HepG2 (cell line): ENCODE measurements around the gene VKORC1. TPM values are rescaled to one million over a fixed set of nuclear protein-coding genes. Genes with fewer than 3 reads are reported as not detected.

Experiments used
- ADNP ChIP-seq: sonication (generic); formaldehyde crosslinking; IDR thresholded peaks from 2 replicates; pipeline ENCODE4 v1.4.0; 2020; ENCODE audit warnings: missing genetic modification reagents
- CREB1 ChIP-seq, 2 experiments: fragments of 450-650 bp in 1 of 2; IDR thresholded peaks; 2 replicates each; pipeline ENCODE4 v1.6.1; 2016 to 2017; ENCODE audit warnings: control low read depth in 1 of 2, mild to moderate bottlenecking in 1 of 2, missing compliant biosample characterization in 1 of 2, missing genetic modification characterization in 1 of 2
- DMAP1 ChIP-seq: IDR thresholded peaks from 2 replicates; pipeline ENCODE4 v1.6.1; 2016
- GATAD1 ChIP-seq: IDR thresholded peaks from 2 replicates; pipeline ENCODE4 v1.6.1; 2016; ENCODE audit warnings: missing genetic modification reagents, missing compliant biosample characterization
- GLI4 ChIP-seq: sonication (generic); formaldehyde crosslinking; IDR thresholded peaks from 2 replicates; pipeline ENCODE4 v1.5.1; 2020; ENCODE audit warnings: missing genetic modification reagents, mild to moderate bottlenecking, moderate library complexity, borderline replicate concordance
- HMGXB4 ChIP-seq, 2 experiments: sonication (generic) in 1 of 2; formaldehyde crosslinking in 1 of 2; IDR thresholded peaks; 2 replicates each; pipeline versions ENCODE4 v1.4.0 to v1.6.1; 2018 to 2020; ENCODE audit warnings: missing genetic modification reagents in 2 of 2, borderline replicate concordance in 1 of 2, low read depth in 1 of 2, mild to moderate bottlenecking in 1 of 2, missing biosample characterization in 1 of 2
- NCOA2 ChIP-seq: sonication (generic); formaldehyde crosslinking; IDR thresholded peaks from 2 replicates; pipeline ENCODE4 v1.8.0; 2022; ENCODE audit warnings: inconsistent platforms
- PPARG ChIP-seq: conservative IDR thresholded peaks from 2 replicates; pipeline ENCODE4 v1.6.1; 2016; ENCODE audit warnings: missing biosample characterization, missing genetic modification reagents
- PREB ChIP-seq: sonication (generic); formaldehyde crosslinking; IDR thresholded peaks from 2 replicates; pipeline ENCODE4 v1.4.0; 2020; ENCODE audit warnings: missing genetic modification reagents
- SP140L ChIP-seq: sonication (generic); formaldehyde crosslinking; IDR thresholded peaks from 2 replicates; pipeline ENCODE4 v1.4.0; 2020; ENCODE audit warnings: missing genetic modification reagents, borderline replicate concordance
- THRA ChIP-seq: sonication (generic); formaldehyde crosslinking; IDR thresholded peaks from 2 replicates; pipeline ENCODE4 v1.4.0; 2020; ENCODE audit warnings: missing genetic modification reagents, borderline replicate concordance
- TRIM24 ChIP-seq: sonication (generic); formaldehyde crosslinking; IDR thresholded peaks from 2 replicates; pipeline ENCODE4 v1.8.0; 2022; ENCODE audit warnings: mild to moderate bottlenecking, missing genetic modification reagents
- TSC22D2 ChIP-seq: sonication (generic); formaldehyde crosslinking; IDR thresholded peaks from 2 replicates; pipeline ENCODE4 v1.5.1; 2020; ENCODE audit warnings: missing genetic modification reagents, mild to moderate bottlenecking, borderline replicate concordance
- ZBTB2 ChIP-seq: sonication (generic); formaldehyde crosslinking; IDR thresholded peaks from 2 replicates; pipeline ENCODE4 v1.8.0; 2022; ENCODE audit warnings: low read depth, missing genetic modification reagents
- ZMAT5 ChIP-seq: sonication (generic); formaldehyde crosslinking; IDR thresholded peaks from 2 replicates; pipeline ENCODE4 v1.5.0; 2020; ENCODE audit warnings: mild to moderate bottlenecking, low read depth, missing genetic modification reagents, borderline replicate concordance
- ZMYM4 ChIP-seq: sonication (generic); formaldehyde crosslinking; IDR thresholded peaks from 2 replicates; pipeline ENCODE4 v1.8.1; 2023; ENCODE audit warnings: mild to moderate bottlenecking, missing genetic modification reagents
- ZNF235 ChIP-seq: sonication (generic); formaldehyde crosslinking; IDR thresholded peaks from 2 replicates; pipeline ENCODE4 v1.8.1; 2023; ENCODE audit warnings: mild to moderate bottlenecking, missing genetic modification reagents, borderline replicate concordance
- ZNF275 ChIP-seq: sonication (generic); formaldehyde crosslinking; IDR thresholded peaks from 2 replicates; pipeline ENCODE4 v1.8.0; 2022; ENCODE audit warnings: missing genetic modification reagents, mild to moderate bottlenecking, inconsistent platforms, borderline replicate concordance
- ZNF552 ChIP-seq: sonication (generic); formaldehyde crosslinking; IDR thresholded peaks from 2 replicates; pipeline ENCODE4 v1.9.0; 2022; ENCODE audit warnings: missing genetic modification reagents, mild to moderate bottlenecking, borderline replicate concordance
- ZNF616 ChIP-seq: sonication (generic); formaldehyde crosslinking; IDR thresholded peaks from 2 replicates; pipeline ENCODE4 v1.5.0; 2020; ENCODE audit warnings: low read depth, mild to moderate bottlenecking, missing genetic modification reagents
- ZNF704 ChIP-seq: sonication (generic); formaldehyde crosslinking; IDR thresholded peaks from 2 replicates; pipeline ENCODE4 v1.8.1; 2023; ENCODE audit warnings: mild to moderate bottlenecking, inconsistent platforms, moderate library complexity, missing genetic modification reagents, borderline replicate concordance
- ZNF75D ChIP-seq: sonication (generic); formaldehyde crosslinking; IDR thresholded peaks from 2 replicates; pipeline ENCODE4 v1.8.1; 2023; ENCODE audit warnings: missing genetic modification reagents, mild to moderate bottlenecking, borderline replicate concordance
- polyA plus RNA-seq, 8 experiments: library from polyadenylated mRNA; depleted of rRNA in 3 of 8; stranded (reverse) in 7 of 8; unstranded in 1 of 8; fragments of >200 nt; fragmentation: Illumina TruSeq in 4 of 8; extraction: Trizol in 4 of 8; gene quantifications; 2 replicates each; pipeline versions ENCODE4 v1.2.1 to v1.2.3, GENCODE V29; 2011 to 2016; ENCODE audit warnings: low read depth in 4 of 8, missing spikeins in 1 of 8, mixed read lengths in 1 of 8; ENCODE audit not compliant: insufficient read depth in 1 of 8
- total RNA-seq, 5 experiments: library from RNA; depleted of rRNA; stranded (reverse); fragments of >200 nt; fragmentation: Illumina TruSeq; extraction: Trizol; gene quantifications; 2 replicates each; pipeline ENCODE4 v1.2.3, GENCODE V29; 2016; ENCODE audit warnings: low read depth in 1 of 5

The VKORC1 gene
- total and polyA plus RNA-seq, 2 of the 13 experiments (the other 11 are each of a cell fraction or from before 2014, with no cell fraction given), result 141 to 615 TPM

- TF ChIP-seq ZMAT5, result no peak
- no peak for TF ChIP-seq ZNF75D (CRISPR knock-in tag)
- no peak for TF ChIP-seq ZNF275 (CRISPR knock-in tag)
- no peak for TF ChIP-seq PPARG (CRISPR knock-in tag)
- TF ChIP-seq TSC22D2, result no peak
- no peak for TF ChIP-seq GLI4 (CRISPR knock-in tag)
- TF ChIP-seq DMAP1, result no peak
- TF ChIP-seq HMGXB4 (CRISPR knock-in tag; IDR thresholded peaks at IDR 0.05; ENCODE audit: borderline replicate concordance in 1 of 2, low read depth in 1 of 2), result no peak
- no peak for TF ChIP-seq ZBTB2 (CRISPR knock-in tag)
- TF ChIP-seq ZNF704 (CRISPR knock-in tag), result 0 out of 2 replicates have a peak, but pooled peaks have one; percentile 86
- TF ChIP-seq NCOA2, result no peak
- no peak for TF ChIP-seq SP140L (CRISPR knock-in tag)
- no peak for TF ChIP-seq ZMYM4 (CRISPR knock-in tag)
- no peak for TF ChIP-seq ZNF552 (CRISPR knock-in tag)
- TF ChIP-seq GATAD1, result no peak
- no peak for TF ChIP-seq ADNP (CRISPR knock-in tag)
- no peak for TF ChIP-seq THRA (CRISPR knock-in tag)
- TF ChIP-seq ZNF235, result no peak
- no peak for TF ChIP-seq TRIM24 (CRISPR knock-in tag)
- TF ChIP-seq ZNF616 (CRISPR knock-in tag), result no peak; the same call in 1 of the 2 replicates
- no peak for TF ChIP-seq CREB1 (IDR thresholded peaks at IDR 0.05)
- TF ChIP-seq CREB1 (CRISPR knock-in tag; IDR thresholded peaks at IDR 0.05), result no peak
- TF ChIP-seq PREB (CRISPR knock-in tag), result no peak
These were observed 541 bp downstream of the VKORC1 start (continued) for GRCh38 chr16:31094088-31094423.
